ENCODE data around the gene RNF220.
"Not testable (repeated sequence)": the region's sequence is repeated elsewhere in the genome, so short reads cannot be mapped to it uniquely, and the experiment has no call there.

The RNF220 gene

GRCh38 chr1:44485934-44486460 lies 80.9 kb downstream of the RNF220 start:
- H3K27ac Mint-ChIP-seq, result no peak overlapping the region
- H3K27me3 Mint-ChIP-seq, result peaks cover 34% of the 10 kb centered on the region
- DNase-seq (no peak), ATAC-seq (no peak)
- H3K9me3 Mint-ChIP-seq, result peaks cover 0 to 5% of the 10 kb centered on the region in 2 donors
- H3K4me3 Mint-ChIP-seq, result no peak overlapping the region
- no peaks in the 10 kb centered on the region for H3K4me1 Mint-ChIP-seq

- Mint-ChIP-seq H3K27me3 (peaks cover 11% of the 10 kb centered on the region), H3K4me3 (no peak overlapping the region), H3K9me3 (peaks cover 0 to 5% of the 10 kb centered on the region in 2 donors), H3K4me1 (no peaks in the 10 kb centered on the region), H3K27ac (no peak overlapping the region)
- ATAC-seq (no peak), DNase-seq (no peak)
Measured at GRCh38 chr1:44489481-44489880, 84.4 kb downstream of the RNF220 start.

- no peaks in the 10 kb centered on the region for H3K27me3 Mint-ChIP-seq
- no peaks in the 10 kb centered on the region for H3K9me3 Mint-ChIP-seq
- H3K4me3 Mint-ChIP-seq, result no peak overlapping the region
- DNase-seq (no peak), ATAC-seq (no peak)
- H3K4me1 Mint-ChIP-seq, result no peaks in the 10 kb centered on the region
- H3K27ac Mint-ChIP-seq, result no peak overlapping the region
Measured at GRCh38 chr1:44496541-44497171, 91.6 kb downstream of the RNF220 start.

- no peaks in the 10 kb centered on the region for H3K27me3 Mint-ChIP-seq
- H3K4me1 Mint-ChIP-seq, result no peaks in the 10 kb centered on the region
- no peaks in the 10 kb centered on the region for H3K9me3 Mint-ChIP-seq
- DNase-seq (no peak), ATAC-seq (no peak)
- no peak overlapping the region for H3K27ac Mint-ChIP-seq
- no peak overlapping the region for H3K4me3 Mint-ChIP-seq
Measured at GRCh38 chr1:44497422-44498170, 92.5 kb downstream of the RNF220 start.

GRCh38 chr1:44499306-44499705 lies 94.3 kb downstream of the RNF220 start:
- H3K4me3 Mint-ChIP-seq, result no peak overlapping the region
- H3K4me1 Mint-ChIP-seq, result no peaks in the 10 kb centered on the region
- H3K9me3 Mint-ChIP-seq, result no peaks in the 10 kb centered on the region
- ATAC-seq (no peak), DNase-seq (no peak)
- no peaks in the 10 kb centered on the region for H3K27me3 Mint-ChIP-seq
- H3K27ac Mint-ChIP-seq, result no peak overlapping the region

- no peak for ATAC-seq
Measured at GRCh38 chr1:44500181-44501046, 95.4 kb downstream of the RNF220 start.

GRCh38 chr1:44501047-44501890 lies 96.2 kb downstream of the RNF220 start:
- Mint-ChIP-seq H3K4me1 (no peaks in the 10 kb centered on the region), H3K27me3 (no peaks in the 10 kb centered on the region), H3K27ac (no peak overlapping the region), H3K9me3 (no peaks in the 10 kb centered on the region), H3K4me3 (no peak overlapping the region)
- no peak for ATAC-seq
- no peak for DNase-seq

More at GRCh38 chr1:44500181-44501046, 95.4 kb downstream of the RNF220 start:
- Mint-ChIP-seq H3K27me3 (no peaks in the 10 kb centered on the region), H3K9me3 (no peaks in the 10 kb centered on the region), H3K4me3 (no peak overlapping the region), H3K27ac (no peak overlapping the region), H3K4me1 (no peaks in the 10 kb centered on the region)
- no peak for DNase-seq

- DNase-seq, ATAC-seq, H3K4me3 Mint-ChIP-seq, H3K4me1 Mint-ChIP-seq, H3K27ac Mint-ChIP-seq, H3K9me3 Mint-ChIP-seq, H3K27me3 Mint-ChIP-seq: not testable (repeated sequence)
Measured at GRCh38 chr1:44502823-44503222, 97.8 kb downstream of the RNF220 start.

- H3K4me1 Mint-ChIP-seq, result no peaks in the 10 kb centered on the region
- no peak overlapping the region for H3K27ac Mint-ChIP-seq
- H3K4me3 Mint-ChIP-seq, result no peak overlapping the region
- DNase-seq (no peak), ATAC-seq (no peak)
- H3K27me3 Mint-ChIP-seq, result peaks cover 5% of the 10 kb centered on the region
- H3K9me3 Mint-ChIP-seq, result no peaks in the 10 kb centered on the region
Measured at GRCh38 chr1:44503625-44504024, 98.6 kb downstream of the RNF220 start.

GRCh38 chr1:44505210-44505993 lies 100.3 kb downstream of the RNF220 start:
- Mint-ChIP-seq H3K27me3 (peaks cover 9% of the 10 kb centered on the region), H3K4me1 (no peaks in the 10 kb centered on the region), H3K4me3 (no peak overlapping the region), H3K9me3 (no peaks in the 10 kb centered on the region), H3K27ac (no peak overlapping the region)
- ATAC-seq (no peak), DNase-seq (no peak)

GRCh38 chr1:44507490-44508396 lies 102.7 kb downstream of the RNF220 start:
- peak overlapping the region in 1 of 2 donors; percentile 55 for H3K27ac Mint-ChIP-seq

GRCh38 chr1:44508397-44508745 lies 103.3 kb downstream of the RNF220 start:
- Mint-ChIP-seq H3K27ac (no peak overlapping the region), H3K9me3 (no peaks in the 10 kb centered on the region), H3K4me1 (peaks cover 14% of the 10 kb centered on the region), H3K27me3 (peaks cover 20% of the 10 kb centered on the region), H3K4me3 (no peak overlapping the region)
- ATAC-seq (no peak), DNase-seq (no peak)

More at GRCh38 chr1:44507490-44508396, 102.7 kb downstream of the RNF220 start:
- peaks cover 20% of the 10 kb centered on the region for H3K27me3 Mint-ChIP-seq
- ATAC-seq (no peak), DNase-seq (no peak)
- no peaks in the 10 kb centered on the region for H3K9me3 Mint-ChIP-seq
- no peak overlapping the region for H3K4me3 Mint-ChIP-seq
- peaks cover 14% of the 10 kb centered on the region for H3K4me1 Mint-ChIP-seq

GRCh38 chr1:44511363-44511762 lies 106.3 kb downstream of the RNF220 start:
- Mint-ChIP-seq H3K9me3 (no peaks in the 10 kb centered on the region), H3K27me3 (peaks cover 30% of the 10 kb centered on the region), H3K4me3 (no peak overlapping the region), H3K27ac (no peak overlapping the region), H3K4me1 (peaks cover 14% of the 10 kb centered on the region)
- no peak for DNase-seq
- no peak for ATAC-seq

Measured in stimulated activated naive CD8-positive, alpha-beta T cell treated with anti-CD3 and anti-CD28 coated beads, Interleukin-15, amount 100 ng/mL, for 72 hours (primary cell).